Activated B cell treated with CpG ODN at 0.5 μM for 24 hours (primary cell): ENCODE results near the gene CDKN3. TPM values are rescaled to one million over a fixed set of nuclear protein-coding genes. Genes with fewer than 3 reads are reported as not detected.
"Not testable (repeated sequence)": the region's sequence is repeated elsewhere in the genome, so short reads cannot be mapped to it uniquely, and the experiment has no call there.

Source experiments
- ATAC-seq: fragments of 200-7000 bp; cut with Tn5 transposase; one replicate; pipeline ENCODE4 v1.10.0; 2021; ENCODE audit warnings: low read depth, mild to moderate bottlenecking, moderate library complexity
- CTCF ChIA-PET: fragments of 350-600 bp; sonication (Branson Sonifier 250); formaldehyde crosslinking; loops from one replicate; lab custom pipeline; 2021; ENCODE audit warnings: antibody characterized with exemption; lab: Charles Lee
- POLR2A ChIA-PET: fragments of 350-600 bp; sonication (Branson Sonifier 250); formaldehyde crosslinking; loops from one replicate; lab custom pipeline; 2021; ENCODE audit warnings: antibody characterized with exemption; lab: Charles Lee
- DNase-seq: peaks from one replicate; pipeline ENCODE4 v3.0.0; 2022
- H3K27ac Mint-ChIP-seq: one replicate; pipeline ENCODE4 v1.8.0; 2020; ENCODE audit warnings: mixed read lengths
- H3K27me3 Mint-ChIP-seq: one replicate; pipeline ENCODE4 v1.8.0; 2021; ENCODE audit warnings: mixed read lengths
- H3K36me3 Mint-ChIP-seq: one replicate; pipeline ENCODE4 v1.8.0; 2021; ENCODE audit warnings: low read depth, mixed read lengths
- H3K4me1 Mint-ChIP-seq: one replicate; pipeline ENCODE4 v1.8.0; 2021; ENCODE audit warnings: mixed read lengths
- H3K4me3 Mint-ChIP-seq: one replicate; pipeline ENCODE4 v1.8.0; 2020; ENCODE audit warnings: mild to moderate bottlenecking, mixed read lengths
- H3K9me3 Mint-ChIP-seq: one replicate; pipeline ENCODE4 v1.8.0; 2020; ENCODE audit warnings: mixed read lengths
- intact Hi-C: fragments of 100-400 bp; cut with micrococcal nuclease; formaldehyde crosslinking; loops from one replicate; pipeline ENCODE4 v1.15.1; 2024
- total RNA-seq: library from RNA; stranded (reverse); gene quantifications from 2 replicates; pipeline ENCODE4 v1.2.3, GENCODE V29; 2022
- TF ChIP-seq, protein P1 (sequence below): fragments of 200-600 bp; IDR thresholded peaks from one replicate; pipeline ENCODE4 v1.8.0; 2022; ENCODE audit warnings: antibody characterized with exemption, mild to moderate bottlenecking

Gene CDKN3
- total RNA-seq, 1 donor from 2014 or later, result 0.91 TPM

DNA sequence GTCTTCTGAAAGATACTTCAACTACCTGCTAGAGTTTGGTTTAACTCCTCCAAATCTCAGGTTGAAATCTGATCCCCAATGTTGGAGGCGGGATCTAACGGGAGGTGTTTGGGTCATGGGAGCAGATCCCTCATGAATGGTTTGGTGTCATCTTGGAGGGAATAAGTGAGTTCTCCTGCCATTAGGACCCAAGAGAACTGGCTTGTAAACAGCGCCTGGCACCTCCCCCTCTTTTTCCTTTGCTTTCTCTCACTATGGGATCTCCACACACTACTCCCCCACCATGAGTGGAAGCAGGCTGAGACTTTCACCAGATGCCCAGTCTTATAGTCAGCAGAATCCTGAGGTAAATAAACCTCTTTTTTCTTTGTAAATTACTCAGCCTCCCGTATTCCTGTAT is 41.9 kb downstream of the CDKN3 start:
- no peak overlapping the region for H3K27ac Mint-ChIP-seq
- DNase-seq, result no peak
- H3K27me3 Mint-ChIP-seq, result no peaks in the 10 kb centered on the region
- POLR2A ChIA-PET, result no interaction called here
- TF ChIP-seq, protein P1, sequence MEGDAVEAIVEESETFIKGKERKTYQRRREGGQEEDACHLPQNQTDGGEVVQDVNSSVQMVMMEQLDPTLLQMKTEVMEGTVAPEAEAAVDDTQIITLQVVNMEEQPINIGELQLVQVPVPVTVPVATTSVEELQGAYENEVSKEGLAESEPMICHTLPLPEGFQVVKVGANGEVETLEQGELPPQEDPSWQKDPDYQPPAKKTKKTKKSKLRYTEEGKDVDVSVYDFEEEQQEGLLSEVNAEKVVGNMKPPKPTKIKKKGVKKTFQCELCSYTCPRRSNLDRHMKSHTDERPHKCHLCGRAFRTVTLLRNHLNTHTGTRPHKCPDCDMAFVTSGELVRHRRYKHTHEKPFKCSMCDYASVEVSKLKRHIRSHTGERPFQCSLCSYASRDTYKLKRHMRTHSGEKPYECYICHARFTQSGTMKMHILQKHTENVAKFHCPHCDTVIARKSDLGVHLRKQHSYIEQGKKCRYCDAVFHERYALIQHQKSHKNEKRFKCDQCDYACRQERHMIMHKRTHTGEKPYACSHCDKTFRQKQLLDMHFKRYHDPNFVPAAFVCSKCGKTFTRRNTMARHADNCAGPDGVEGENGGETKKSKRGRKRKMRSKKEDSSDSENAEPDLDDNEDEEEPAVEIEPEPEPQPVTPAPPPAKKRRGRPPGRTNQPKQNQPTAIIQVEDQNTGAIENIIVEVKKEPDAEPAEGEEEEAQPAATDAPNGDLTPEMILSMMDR, result no peak
- CTCF ChIA-PET, result no interaction called here
- ATAC-seq, result no peak
- peaks cover 71% of the 10 kb centered on the region for H3K4me1 Mint-ChIP-seq
- H3K36me3 Mint-ChIP-seq, result peaks cover 21% of the 10 kb centered on the region
- H3K4me3 Mint-ChIP-seq, result no peak overlapping the region
- intact Hi-C loops, result no loop called here
- no peaks in the 10 kb centered on the region for H3K9me3 Mint-ChIP-seq

DNA sequence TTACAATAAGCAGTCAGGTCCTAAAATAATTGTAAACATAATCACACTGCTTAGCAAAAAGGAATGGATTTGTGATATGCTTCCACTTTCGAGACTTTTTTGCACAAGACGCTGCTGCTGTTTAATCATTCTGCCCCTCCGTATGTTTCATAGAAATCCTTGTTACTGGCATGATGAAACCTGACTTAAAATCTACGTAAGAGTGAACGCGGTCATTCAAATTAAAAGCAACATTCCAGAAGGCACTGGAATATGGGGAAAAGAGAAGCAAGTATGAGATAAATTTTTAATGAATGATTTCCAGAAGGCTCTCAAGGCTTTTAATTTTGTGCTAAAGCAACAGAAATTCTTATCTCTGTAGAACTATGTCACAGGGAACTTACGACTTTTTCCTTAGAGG is 43.2 kb downstream of the CDKN3 start:
- no peak for DNase-seq
- POLR2A ChIA-PET, result no interaction called here
- H3K27ac Mint-ChIP-seq, result peak overlapping the region; percentile 75
- peaks cover 59% of the 10 kb centered on the region for H3K4me1 Mint-ChIP-seq
- ATAC-seq, result no peak
- CTCF ChIA-PET, result no interaction called here
- intact Hi-C loops, result loop anchor here (5.0 kb wide), 2 partner anchors 332 to 1677 kb away; partner anchors contain the start of gene PELI2
- TF ChIP-seq, protein P1, result no peak
- H3K4me3 Mint-ChIP-seq, result peak overlapping the region; percentile 85
- peaks cover 10% of the 10 kb centered on the region for H3K36me3 Mint-ChIP-seq
- no peaks in the 10 kb centered on the region for H3K27me3 Mint-ChIP-seq
- no peaks in the 10 kb centered on the region for H3K9me3 Mint-ChIP-seq

DNA sequence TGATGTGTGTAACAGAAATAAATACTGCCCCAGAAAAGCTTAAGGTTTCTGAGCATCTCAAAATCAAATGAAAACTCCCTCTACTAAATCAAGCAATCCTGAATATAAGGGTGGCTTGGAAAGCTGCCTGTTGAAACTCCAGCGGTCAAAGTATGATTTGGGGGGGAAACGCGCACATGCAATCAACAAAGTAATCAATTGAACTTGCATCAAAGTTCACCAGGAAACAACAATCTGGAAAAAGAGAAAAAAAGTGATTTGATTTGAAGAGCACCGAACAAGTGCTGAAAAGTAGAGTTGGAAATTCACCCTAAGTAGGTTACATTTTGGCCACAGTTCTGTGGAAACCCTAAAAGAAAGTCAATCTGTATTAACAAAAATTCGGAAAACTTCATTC is 43.7 kb downstream of the CDKN3 start:
- Mint-ChIP-seq H3K4me3 (peak overlapping the region; percentile 85), H3K9me3 (no peaks in the 10 kb centered on the region), H3K27me3 (no peaks in the 10 kb centered on the region), H3K4me1 (peaks cover 56% of the 10 kb centered on the region), H3K27ac (peak overlapping the region; percentile 75), H3K36me3 (peaks cover 7% of the 10 kb centered on the region)
- DNase-seq (no peak), ATAC-seq (no peak)
- POLR2A ChIA-PET, result no interaction called here
- intact Hi-C loops, result loop anchor here (5.0 kb wide), 2 partner anchors 332 to 1677 kb away; partner anchors contain the start of gene PELI2
- TF ChIP-seq, protein P1, result no peak
- CTCF ChIA-PET, result interaction anchor here (0.6 kb wide), 1 partner anchor 124 kb away, joined by 3 read pairs; no protein-coding TSS in a partner anchor

DNA sequence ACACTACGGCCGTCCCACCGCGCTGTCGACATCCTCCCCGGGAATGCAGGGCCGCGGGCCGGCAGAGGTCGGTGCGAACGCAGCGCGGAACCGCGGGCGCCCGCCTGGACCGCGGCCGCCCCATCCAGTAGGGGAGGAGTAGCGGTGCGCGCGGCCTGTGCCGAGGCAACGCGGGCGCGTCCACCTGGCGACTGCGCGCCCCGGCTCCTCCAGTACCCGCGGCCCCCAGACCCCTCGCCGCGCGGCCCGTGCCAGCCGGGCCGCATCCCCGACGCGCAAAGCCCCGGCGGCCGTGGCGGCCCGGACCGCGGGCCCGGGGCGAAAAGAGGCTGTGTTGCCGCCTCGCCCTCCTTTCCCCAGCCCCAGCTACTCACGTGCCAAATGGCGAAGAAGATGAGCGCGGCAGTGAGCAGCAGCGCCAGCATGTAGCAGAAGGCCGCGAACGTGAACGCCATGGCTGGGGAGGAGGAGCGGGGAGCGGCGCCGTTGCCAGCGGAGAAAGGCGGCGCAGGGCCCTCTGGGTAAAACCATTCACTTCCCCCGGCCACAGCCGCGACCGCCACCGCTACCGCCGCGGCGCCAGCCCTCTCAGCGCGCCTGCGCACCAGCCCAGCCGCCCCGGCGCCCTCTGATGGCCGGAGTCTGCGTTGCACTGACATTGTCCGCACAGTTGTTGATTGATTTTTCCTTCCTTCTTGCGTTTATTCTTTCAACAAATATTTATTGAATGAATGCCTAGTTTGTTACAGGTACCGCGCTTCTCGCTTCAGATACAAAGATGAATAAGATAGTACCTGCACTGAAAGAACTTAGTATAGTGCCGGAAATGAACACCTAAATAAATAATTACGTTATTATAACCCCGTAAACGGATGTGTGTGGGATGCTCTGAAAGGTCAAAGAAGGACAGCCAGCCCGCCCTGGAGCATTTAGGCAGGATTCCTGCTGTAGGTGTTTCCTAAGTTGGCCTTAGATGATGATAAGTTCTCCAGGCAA is 44.4 kb downstream of the CDKN3 start, which contains the start of gene CNIH1:
TSS of gene CNIH1 (minus strand) at position 502 of the 996 bp plus-strand sequence. CDS start at position 455, 47 bp downstream.
- CTCF ChIA-PET, result interaction anchor here (0.6 to 1.4 kb wide), 2 partner anchors 9 to 123 kb away, joined by 3 to 6 read pairs; no protein-coding TSS in a partner anchor
- H3K4me1 Mint-ChIP-seq, result peaks cover 50% of the 10 kb centered on the region
- H3K36me3 Mint-ChIP-seq, result peaks cover 2% of the 10 kb centered on the region
- H3K9me3 Mint-ChIP-seq, result no peaks in the 10 kb centered on the region
- peak within 1 kb of the TSS; percentile 88 for H3K27ac Mint-ChIP-seq
- peak; percentile 95 for ATAC-seq
- TF ChIP-seq, protein P1, result peak; percentile 40
- peak within 1 kb of the TSS; percentile 86 for H3K4me3 Mint-ChIP-seq
- POLR2A ChIA-PET, result interaction anchor here (1.3 kb wide), 1 partner anchor 47 kb away, joined by 3 read pairs; no protein-coding TSS in a partner anchor
- peak; percentile 98 for DNase-seq
- H3K27me3 Mint-ChIP-seq, result peaks cover 3% of the 10 kb centered on the region
- intact Hi-C loops, result loop anchor here (1.0 to 5.0 kb wide), 10 partner anchors 42 to 1676 kb away; partner anchors contain the start of genes CGRRF1, DDHD1, GMFB and PELI2

DNA sequence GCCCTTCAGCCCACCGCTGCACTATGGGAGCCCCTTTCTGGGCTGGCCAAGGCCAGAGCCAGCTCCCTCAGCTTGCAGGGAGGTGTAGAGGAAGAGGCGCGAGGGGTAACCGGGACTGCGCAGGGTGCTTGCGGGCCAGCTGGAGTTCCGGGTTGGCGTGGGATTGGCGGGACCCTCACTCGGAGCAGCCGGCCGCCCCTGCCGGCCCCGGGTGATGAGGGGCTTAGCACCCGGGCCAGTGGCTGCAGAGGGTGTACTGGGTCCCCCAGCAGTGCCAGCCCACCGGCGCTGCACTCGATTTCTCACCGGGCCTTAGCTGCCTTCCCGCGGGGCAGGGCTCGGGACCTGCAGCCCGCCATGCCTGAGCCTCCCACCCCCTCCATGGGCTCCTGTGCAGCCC is 46.2 kb downstream of the CDKN3 start:
- ATAC-seq, POLR2A ChIA-PET, CTCF ChIA-PET, H3K9me3 Mint-ChIP-seq, H3K27ac Mint-ChIP-seq, H3K36me3 Mint-ChIP-seq, DNase-seq, H3K27me3 Mint-ChIP-seq, H3K4me3 Mint-ChIP-seq: not testable (repeated sequence)
- peaks cover 34% of the 10 kb centered on the region for H3K4me1 Mint-ChIP-seq
- intact Hi-C loops, result loop anchor here (5.0 kb wide), 2 partner anchors 329 to 1674 kb away; partner anchors contain the start of gene PELI2
